Ascending aorta (tissue), 2 donors: ENCODE data around the gene LRRC3C. TPM values are rescaled to one million over a fixed set of nuclear protein-coding genes. Genes with fewer than 3 reads are reported as not detected.
A peak's percentile ranks its signal among the peaks of the same experiment; 100 is the strongest.

ENCODE experiments used
- DNase-seq, 2 donors: peaks; one replicate each; pipeline ENCODE4 v3.0.0-alpha.2; 2019; ENCODE audit warnings: low spot score in 2 of 2
- H3K27ac ChIP-seq, 2 donors: fragments of 200-600 bp; sonication (generic); one replicate each; pipeline ENCODE4 v1.5.1; 2016 to 2017; ENCODE audit warnings: mild to moderate bottlenecking in 1 of 2
- H3K27me3 ChIP-seq: fragments of 200-600 bp; sonication (generic); one replicate; pipeline ENCODE4 v1.5.1; 2017
- H3K36me3 ChIP-seq, 2 donors: fragments of 200-600 bp; sonication (generic); one replicate each; pipeline ENCODE4 v1.5.1; 2016
- H3K4me1 ChIP-seq, 2 donors: fragments of 200-600 bp; sonication (generic); one replicate each; pipeline ENCODE4 v1.5.1; 2016 to 2017; ENCODE audit warnings: mild to moderate bottlenecking in 1 of 2
- H3K4me3 ChIP-seq, 2 donors: fragments of 200-600 bp; sonication (generic); one replicate each; pipeline ENCODE4 v1.5.1; 2016 to 2017; ENCODE audit warnings: mild to moderate bottlenecking in 1 of 2
- H3K9me3 ChIP-seq, 2 donors: fragments of 200-600 bp; sonication (generic); one replicate each; pipeline ENCODE4 v1.5.1; 2016
- intact Hi-C: fragments of 100-400 bp; cut with DNase I; formaldehyde crosslinking; loops from one replicate; pipeline ENCODE4 v1.15.1; 2023
- total RNA-seq: library from RNA; depleted of rRNA; stranded (reverse); fragments of >200 nt; gene quantifications from one replicate; pipeline ENCODE4 v1.1.0, GENCODE V29; 2016
- TF ChIP-seq, protein P1 (sequence below), 3 experiments: fragments of 200-600 bp in 2 of 3; fragments of 450-650 bp in 1 of 3; sonication (generic) in 2 of 3; IDR thresholded peaks; one replicate each; pipeline ENCODE4 v1.5.1; 2016 to 2019; ENCODE audit warnings: antibody characterized with exemption in 3 of 3, mild to moderate bottlenecking in 1 of 3, moderate library complexity in 1 of 3

The LRRC3C gene
- total RNA-seq, 1 donor from 2014 or later = not detected

DNA sequence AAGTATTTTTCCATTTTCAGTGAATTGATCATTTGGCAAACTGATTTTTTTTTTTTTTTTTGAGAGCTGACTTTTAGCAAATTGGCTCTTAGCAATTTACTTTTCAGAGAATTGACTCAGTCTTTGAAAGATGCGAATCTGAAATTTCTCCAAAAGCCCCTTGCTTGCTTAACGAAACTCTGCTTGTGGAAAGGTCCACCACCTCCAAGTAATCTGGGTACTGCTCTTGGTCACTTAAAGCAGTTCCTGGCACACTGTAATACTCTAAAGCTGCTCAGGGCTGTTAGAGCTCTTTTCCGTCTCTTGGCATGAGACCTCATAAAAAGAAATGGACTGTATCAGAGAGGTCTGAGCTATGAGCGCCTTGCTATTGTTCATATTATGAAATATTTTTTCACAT lies 12.0 kb upstream of the LRRC3C start:
- no peaks in the 10 kb centered on the region for H3K4me1 ChIP-seq
- intact Hi-C loops = no loop called here
- H3K4me3 ChIP-seq = no peak overlapping the region
- peaks cover 8 to 22% of the 10 kb centered on the region in 2 donors for H3K36me3 ChIP-seq
- no peaks in the 10 kb centered on the region for H3K27me3 ChIP-seq
- no peaks in the 10 kb centered on the region for H3K9me3 ChIP-seq
- DNase-seq = no peak
- H3K27ac ChIP-seq = no peak overlapping the region
- TF ChIP-seq, protein P1, sequence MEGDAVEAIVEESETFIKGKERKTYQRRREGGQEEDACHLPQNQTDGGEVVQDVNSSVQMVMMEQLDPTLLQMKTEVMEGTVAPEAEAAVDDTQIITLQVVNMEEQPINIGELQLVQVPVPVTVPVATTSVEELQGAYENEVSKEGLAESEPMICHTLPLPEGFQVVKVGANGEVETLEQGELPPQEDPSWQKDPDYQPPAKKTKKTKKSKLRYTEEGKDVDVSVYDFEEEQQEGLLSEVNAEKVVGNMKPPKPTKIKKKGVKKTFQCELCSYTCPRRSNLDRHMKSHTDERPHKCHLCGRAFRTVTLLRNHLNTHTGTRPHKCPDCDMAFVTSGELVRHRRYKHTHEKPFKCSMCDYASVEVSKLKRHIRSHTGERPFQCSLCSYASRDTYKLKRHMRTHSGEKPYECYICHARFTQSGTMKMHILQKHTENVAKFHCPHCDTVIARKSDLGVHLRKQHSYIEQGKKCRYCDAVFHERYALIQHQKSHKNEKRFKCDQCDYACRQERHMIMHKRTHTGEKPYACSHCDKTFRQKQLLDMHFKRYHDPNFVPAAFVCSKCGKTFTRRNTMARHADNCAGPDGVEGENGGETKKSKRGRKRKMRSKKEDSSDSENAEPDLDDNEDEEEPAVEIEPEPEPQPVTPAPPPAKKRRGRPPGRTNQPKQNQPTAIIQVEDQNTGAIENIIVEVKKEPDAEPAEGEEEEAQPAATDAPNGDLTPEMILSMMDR (IDR thresholded peaks at IDR 0.05) = no peak

DNA sequence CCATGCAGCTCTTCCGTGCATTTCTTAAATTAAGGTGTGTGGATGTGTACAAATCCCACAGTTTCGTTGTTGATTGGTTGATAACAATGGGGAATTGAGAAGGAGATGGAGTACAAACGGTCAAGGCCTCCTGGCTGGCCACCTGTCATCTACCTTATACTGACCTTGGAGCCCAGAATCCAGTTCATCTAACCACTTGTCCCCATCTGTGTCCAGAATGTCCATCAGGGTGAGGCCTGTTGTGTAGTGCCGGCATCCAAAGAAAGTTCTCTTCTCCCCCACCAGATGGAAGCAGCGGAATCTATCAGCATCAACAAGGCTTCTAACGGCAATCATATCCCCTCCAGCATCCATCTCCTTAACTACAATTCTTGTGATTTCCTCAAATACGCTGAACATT lies 10.6 kb upstream of the LRRC3C start:
- intact Hi-C loops = no loop called here
- H3K27ac ChIP-seq = no peak overlapping the region
- peaks cover 22 to 30% of the 10 kb centered on the region in 2 donors for H3K36me3 ChIP-seq
- no peaks in the 10 kb centered on the region for H3K4me1 ChIP-seq
- no peak overlapping the region for H3K4me3 ChIP-seq
- no peaks in the 10 kb centered on the region for H3K27me3 ChIP-seq
- TF ChIP-seq, protein P1 (IDR thresholded peaks at IDR 0.05) = no peak
- no peaks in the 10 kb centered on the region for H3K9me3 ChIP-seq
- DNase-seq = no peak

DNA sequence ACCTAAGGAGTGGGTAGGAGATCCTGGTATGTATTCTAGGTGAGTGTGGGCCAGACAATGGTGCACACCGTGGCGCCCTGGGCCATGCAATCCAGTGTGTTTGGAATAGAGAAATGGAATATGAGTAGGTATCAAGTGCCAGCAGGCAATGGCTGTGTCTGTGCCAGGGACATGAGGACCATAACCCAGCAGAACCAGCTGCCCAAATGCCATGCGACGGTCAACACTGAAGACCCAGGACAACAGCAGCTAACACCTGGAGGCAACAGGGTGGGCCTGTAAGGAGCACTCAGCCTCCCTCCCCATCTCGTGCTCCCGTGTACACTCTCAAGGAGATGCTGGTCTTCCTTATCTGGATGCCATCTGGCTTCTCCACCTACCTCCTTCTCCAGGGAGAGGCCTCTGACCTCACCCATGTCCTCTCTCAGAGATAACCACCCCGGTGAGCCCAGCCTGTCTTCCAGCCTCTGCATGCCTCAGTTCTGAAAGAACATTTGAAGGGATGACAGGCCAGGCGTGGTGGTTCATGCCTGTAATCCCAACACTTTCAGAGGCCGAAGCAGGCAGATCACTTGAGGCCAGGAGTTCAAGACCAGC lies 8.3 kb upstream of the LRRC3C start:
- Histone ChIP-seq H3K27me3 (no peaks in the 10 kb centered on the region), H3K9me3 (no peaks in the 10 kb centered on the region), H3K4me3 (no peak overlapping the region), H3K27ac (no peak overlapping the region), H3K4me1 (no peaks in the 10 kb centered on the region), H3K36me3 (peaks cover 44 to 47% of the 10 kb centered on the region in 2 donors)
- intact Hi-C loops = no loop called here
- DNase-seq = no peak
- TF ChIP-seq, protein P1 (IDR thresholded peaks at IDR 0.05) = no peak

DNA sequence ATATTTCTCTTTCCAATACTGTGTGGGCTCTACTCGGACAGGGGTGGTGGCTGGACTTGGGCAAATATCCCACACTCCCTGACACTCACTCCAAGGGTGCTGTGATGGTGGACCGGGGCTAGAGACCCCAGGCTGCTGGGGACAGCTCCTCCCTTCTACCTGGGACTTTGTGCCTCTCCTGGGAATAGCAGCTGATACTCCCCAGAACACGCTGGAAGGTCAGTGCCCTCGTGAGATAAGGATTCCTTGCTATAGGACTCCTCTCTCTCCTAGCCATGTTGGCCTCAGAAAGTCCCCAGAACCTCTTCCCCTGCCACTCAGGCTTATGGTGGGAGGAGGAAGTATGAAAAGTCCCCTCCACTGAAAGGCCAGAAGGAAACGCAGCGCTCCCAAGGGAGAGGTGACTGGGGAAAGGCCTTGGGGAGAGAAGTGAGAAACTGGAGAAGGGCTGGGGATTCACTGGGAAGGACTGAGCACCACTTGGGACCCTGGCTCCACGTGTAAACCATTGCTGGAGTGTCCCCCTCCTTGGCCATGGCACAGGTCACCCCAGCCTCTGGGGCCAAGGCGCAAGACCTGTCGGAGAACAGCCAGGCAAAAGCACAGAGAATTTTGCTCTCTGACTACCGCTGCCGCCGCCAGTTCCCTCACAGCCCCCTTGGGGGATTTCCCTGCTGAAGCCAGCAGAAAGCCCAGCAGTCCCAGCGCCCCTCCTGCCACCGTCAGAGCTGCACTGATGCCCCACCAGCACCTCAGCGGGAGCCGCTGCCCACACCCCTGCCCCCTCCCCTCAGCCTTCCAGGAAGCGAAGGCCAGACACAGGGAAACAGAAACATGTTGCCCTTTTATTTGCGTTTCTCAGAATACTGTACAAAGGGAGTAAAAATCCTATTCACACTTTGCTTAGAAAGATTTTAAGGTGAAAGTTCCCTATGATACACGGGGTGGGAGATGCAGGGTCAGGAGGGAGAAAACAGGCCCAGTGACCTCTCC lies 7.0 kb upstream of the LRRC3C start:
- H3K27ac ChIP-seq = no peak overlapping the region
- intact Hi-C loops = loop anchor here (10.0 kb wide), 1 partner anchor 196 kb away; no protein-coding TSS in a partner anchor

DNA sequence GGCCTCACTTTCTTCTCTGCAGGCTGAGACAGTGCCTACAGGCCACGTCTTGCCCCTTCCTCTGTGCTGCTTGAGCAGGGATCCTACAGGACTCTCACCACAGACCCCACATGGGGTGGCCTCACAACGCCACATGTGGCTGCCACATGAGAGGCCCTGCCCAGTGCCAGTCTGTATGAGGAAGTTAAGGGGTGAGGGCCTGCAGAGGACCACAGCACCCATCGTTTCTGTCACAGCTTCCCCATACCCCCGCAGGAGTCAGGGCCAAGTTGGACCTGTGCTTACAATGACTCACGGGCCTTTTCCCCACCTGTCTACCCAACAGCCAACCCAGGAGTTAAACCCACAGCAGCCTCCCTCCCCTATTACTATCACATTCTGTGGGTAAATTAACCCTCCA lies 6.2 kb upstream of the LRRC3C start:
- H3K27ac ChIP-seq = no peak overlapping the region
- peaks cover 44 to 47% of the 10 kb centered on the region in 2 donors for H3K36me3 ChIP-seq
- intact Hi-C loops = loop anchor here (10.0 kb wide), 1 partner anchor 197 kb away; no protein-coding TSS in a partner anchor
- TF ChIP-seq, protein P1 (IDR thresholded peaks at IDR 0.05) = no peak
- H3K9me3 ChIP-seq = no peaks in the 10 kb centered on the region
- H3K4me3 ChIP-seq = no peak overlapping the region
- no peak for DNase-seq
- peaks cover 7 to 10% of the 10 kb centered on the region in 2 donors for H3K4me1 ChIP-seq
- no peaks in the 10 kb centered on the region for H3K27me3 ChIP-seq

More for the DNA sequence above, 7.0 kb upstream of the LRRC3C start:
- H3K4me1 ChIP-seq = peaks cover under 1 to 3% of the 10 kb centered on the region in 2 donors
- no peak overlapping the region for H3K4me3 ChIP-seq
- no peaks in the 10 kb centered on the region for H3K27me3 ChIP-seq
- TF ChIP-seq, protein P1 (IDR thresholded peaks at IDR 0.05) = no peak
- H3K36me3 ChIP-seq = peaks cover 44 to 47% of the 10 kb centered on the region in 2 donors
- peak in 1 of 2 donors; percentile 55 for DNase-seq
- H3K9me3 ChIP-seq = no peaks in the 10 kb centered on the region
